ENCODE measurements around the gene CHD6. TPM values are rescaled to one million over a fixed set of nuclear protein-coding genes. Genes with fewer than 3 reads are reported as not detected.

The CHD6 gene
- total RNA-seq, 1 donor from 2014 or later, result 45.4 TPM

- intact Hi-C loops (cut with micrococcal nuclease), result loop anchor here (10.0 kb wide), 1 partner anchor 1264 kb away; no protein-coding TSS in a partner anchor
Measured at GRCh38 chr20:41468994-41469600, 149.1 kb downstream of the CHD6 start.

GRCh38 chr20:41467690-41468089, 150.5 kb downstream of the CHD6 start:
- intact Hi-C loops (cut with micrococcal nuclease), result loop anchor here (10.0 kb wide), 1 partner anchor 1263 kb away; no protein-coding TSS in a partner anchor

- intact Hi-C loops (cut with micrococcal nuclease), result loop anchor here (10.0 kb wide), 1 partner anchor 1262 kb away; no protein-coding TSS in a partner anchor
Measured at GRCh38 chr20:41467220-41467619, 151.0 kb downstream of the CHD6 start.

- intact Hi-C loops (cut with micrococcal nuclease), result loop anchor here (2.0 to 10.0 kb wide), 2 partner anchors 27 to 1259 kb away; no protein-coding TSS in a partner anchor
Measured at GRCh38 chr20:41463567-41463966, 154.6 kb downstream of the CHD6 start.

GRCh38 chr20:41462372-41463161, 155.6 kb downstream of the CHD6 start:
- intact Hi-C loops (cut with micrococcal nuclease), result loop anchor here (2.0 to 10.0 kb wide), 2 partner anchors 26 to 1258 kb away; no protein-coding TSS in a partner anchor

- intact Hi-C loops (cut with micrococcal nuclease), result no loop called here
Measured at GRCh38 chr20:41458761-41459160, 159.4 kb downstream of the CHD6 start.

GRCh38 chr20:41457173-41457857, 160.9 kb downstream of the CHD6 start:
- intact Hi-C loops (cut with micrococcal nuclease), result no loop called here

GRCh38 chr20:41456351-41456750, 161.8 kb downstream of the CHD6 start:
- intact Hi-C loops (cut with micrococcal nuclease), result no loop called here

- intact Hi-C loops (cut with micrococcal nuclease), result no loop called here
Measured at GRCh38 chr20:41454250-41454649, 163.9 kb downstream of the CHD6 start.

GRCh38 chr20:41453010-41453950, 164.9 kb downstream of the CHD6 start:
- intact Hi-C loops (cut with micrococcal nuclease), result no loop called here

GRCh38 chr20:41452226-41452625, 166.0 kb downstream of the CHD6 start:
- intact Hi-C loops (cut with micrococcal nuclease), result no loop called here

- intact Hi-C loops (cut with micrococcal nuclease), result no loop called here
Measured at GRCh38 chr20:41447006-41447405, 171.2 kb downstream of the CHD6 start.

- intact Hi-C loops (cut with micrococcal nuclease), result no loop called here
Measured at GRCh38 chr20:41446456-41446855, 171.7 kb downstream of the CHD6 start.

GRCh38 chr20:41444821-41445220, 173.4 kb downstream of the CHD6 start:
- intact Hi-C loops (cut with micrococcal nuclease), result no loop called here

- intact Hi-C loops (cut with micrococcal nuclease), result no loop called here
Measured at GRCh38 chr20:41443691-41444090, 174.5 kb downstream of the CHD6 start.

GRCh38 chr20:41440882-41441281, 177.3 kb downstream of the CHD6 start:
- intact Hi-C loops (cut with micrococcal nuclease), result no loop called here

GRCh38 chr20:41437836-41438235, 180.3 kb downstream of the CHD6 start:
- intact Hi-C loops (cut with micrococcal nuclease), result loop anchor here (2.0 kb wide), 1 partner anchor 25 kb away; no protein-coding TSS in a partner anchor

GRCh38 chr20:41436679-41437078, 181.5 kb downstream of the CHD6 start:
- intact Hi-C loops (cut with micrococcal nuclease), result loop anchor here (1.0 to 2.0 kb wide), 2 partner anchors 8 to 26 kb away; no protein-coding TSS in a partner anchor

GRCh38 chr20:41433203-41433602, 185.0 kb downstream of the CHD6 start:
- intact Hi-C loops (cut with micrococcal nuclease), result loop anchor here (2.0 kb wide), 2 partner anchors 260 to 276 kb away; no protein-coding TSS in a partner anchor

- intact Hi-C loops (cut with micrococcal nuclease), result loop anchor here (2.0 kb wide), 2 partner anchors 260 to 276 kb away; no protein-coding TSS in a partner anchor
Measured at GRCh38 chr20:41432746-41433145, 185.4 kb downstream of the CHD6 start.

Data from T-helper 1 cell treated with Interleukin-12 subunit alpha and Interleukin-12 subunit beta and Interleukin-4 antibody, amounts not matched to agents 30 ng/mL and 1 ng/mL, for 36 hours (primary cell).